D721Med (cell line): Measurements from ENCODE around the gene GRK6.

Experiments
- DNase-seq: peaks from one replicate; pipeline ENCODE4 v3.0.0; 2011; ENCODE audit warnings: low spot score; ENCODE audit not compliant: insufficient read length
- FAIRE-seq: peaks from 2 replicates; lab custom pipeline; 2011; peaks lifted over from hg19 to GRCh38; lab: Jason Lieb, UNC
- TF ChIP-seq, protein P1 (sequence below): IDR thresholded peaks from 2 replicates; pipeline ENCODE4 v1.5.1; 2012; ENCODE audit warnings: mild to moderate bottlenecking, control low read depth; ENCODE audit not compliant: insufficient read depth; ENCODE audit errors: missing control alignments

GRK6 gene

DNA sequence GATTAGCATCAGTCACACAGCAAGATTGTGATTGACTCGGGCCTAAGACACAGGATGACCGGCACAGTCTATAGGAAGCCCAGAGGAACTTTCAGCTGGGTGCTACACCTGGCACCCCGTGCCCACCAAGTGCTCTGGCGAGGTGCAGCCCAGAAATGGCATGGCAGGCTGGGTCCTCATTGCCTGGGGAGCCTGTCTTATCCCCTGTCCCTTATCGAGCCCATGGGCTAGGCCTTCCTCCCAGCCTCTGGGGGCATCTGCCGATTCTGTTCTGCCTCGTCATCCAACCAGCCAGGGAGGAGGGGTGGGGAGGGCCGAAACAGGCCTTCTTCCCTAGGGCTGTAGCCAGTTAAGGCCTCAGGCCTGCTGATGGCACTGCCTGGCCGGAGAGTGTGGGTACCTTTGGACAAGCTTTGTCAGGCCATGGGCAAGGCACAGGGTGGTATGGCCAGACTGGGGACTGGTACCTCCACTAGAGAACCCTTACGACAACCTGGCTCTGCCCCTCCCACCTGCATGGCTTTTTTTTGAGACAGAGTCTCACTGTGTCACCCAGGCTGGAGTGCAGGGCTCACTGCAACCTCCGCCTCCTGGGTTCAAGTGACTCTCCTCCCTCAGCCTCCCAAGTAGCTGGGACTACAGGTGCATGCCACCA lies 1.6 kb downstream of the GRK6 start:
- DNase-seq (no peak), FAIRE-seq (no peak)
- TF ChIP-seq, protein P1, sequence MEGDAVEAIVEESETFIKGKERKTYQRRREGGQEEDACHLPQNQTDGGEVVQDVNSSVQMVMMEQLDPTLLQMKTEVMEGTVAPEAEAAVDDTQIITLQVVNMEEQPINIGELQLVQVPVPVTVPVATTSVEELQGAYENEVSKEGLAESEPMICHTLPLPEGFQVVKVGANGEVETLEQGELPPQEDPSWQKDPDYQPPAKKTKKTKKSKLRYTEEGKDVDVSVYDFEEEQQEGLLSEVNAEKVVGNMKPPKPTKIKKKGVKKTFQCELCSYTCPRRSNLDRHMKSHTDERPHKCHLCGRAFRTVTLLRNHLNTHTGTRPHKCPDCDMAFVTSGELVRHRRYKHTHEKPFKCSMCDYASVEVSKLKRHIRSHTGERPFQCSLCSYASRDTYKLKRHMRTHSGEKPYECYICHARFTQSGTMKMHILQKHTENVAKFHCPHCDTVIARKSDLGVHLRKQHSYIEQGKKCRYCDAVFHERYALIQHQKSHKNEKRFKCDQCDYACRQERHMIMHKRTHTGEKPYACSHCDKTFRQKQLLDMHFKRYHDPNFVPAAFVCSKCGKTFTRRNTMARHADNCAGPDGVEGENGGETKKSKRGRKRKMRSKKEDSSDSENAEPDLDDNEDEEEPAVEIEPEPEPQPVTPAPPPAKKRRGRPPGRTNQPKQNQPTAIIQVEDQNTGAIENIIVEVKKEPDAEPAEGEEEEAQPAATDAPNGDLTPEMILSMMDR, result no peak

- no peak for FAIRE-seq
- TF ChIP-seq, protein P1, result no peak
Observed at GRCh38 chr5:177428574-177429217, 2.2 kb downstream of the GRK6 start.

GRCh38 chr5:177429248-177430040 lies 3.0 kb downstream of the GRK6 start:
- no peak for FAIRE-seq
- TF ChIP-seq, protein P1, result no peak

More at GRCh38 chr5:177428574-177429217, 2.2 kb downstream of the GRK6 start:
- DNase-seq, result no peak

DNA sequence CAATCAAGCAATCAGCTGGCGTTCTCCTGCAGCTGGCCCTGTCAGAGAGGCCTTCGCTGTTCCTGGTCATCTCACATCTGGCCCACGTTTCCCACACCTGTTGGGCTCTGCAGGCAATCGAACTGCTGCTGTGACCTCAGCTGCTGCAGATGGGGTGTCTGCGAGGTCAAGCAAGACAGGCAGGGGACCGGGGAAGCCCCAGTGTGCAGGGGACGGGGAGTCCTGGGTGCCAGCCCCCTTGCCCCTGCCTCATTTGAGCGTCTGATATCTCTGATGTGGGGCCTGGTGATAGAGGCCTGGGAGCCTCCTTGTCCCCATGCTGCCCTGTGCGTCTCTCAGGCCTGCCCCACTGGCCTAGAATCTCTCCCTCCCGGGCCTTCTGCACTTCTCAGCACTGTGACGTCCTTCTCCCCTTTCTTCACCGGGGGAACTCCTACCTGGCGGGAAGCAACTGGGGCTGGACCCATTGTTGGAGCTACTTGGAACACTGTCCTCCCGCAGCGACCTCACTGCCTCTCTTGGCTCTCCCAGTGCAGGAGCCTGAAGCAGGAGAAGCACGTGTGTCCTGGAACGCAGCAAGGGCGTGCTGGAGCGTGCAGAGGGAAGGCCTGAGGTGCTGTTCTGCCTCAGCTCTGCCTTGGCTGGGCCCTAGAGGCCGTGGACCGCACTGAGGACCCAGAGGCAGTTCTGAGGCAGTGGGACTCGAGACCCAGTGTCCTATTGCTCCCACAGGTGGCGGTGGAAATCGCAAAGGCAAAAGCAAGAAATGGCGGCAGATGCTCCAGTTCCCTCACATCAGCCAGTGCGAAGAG lies 3.9 kb downstream of the GRK6 start:
- FAIRE-seq (no peak), DNase-seq (no peak)
- TF ChIP-seq, protein P1, result no peak

More at GRCh38 chr5:177429248-177430040, 3.0 kb downstream of the GRK6 start:
- no peak for DNase-seq

DNA sequence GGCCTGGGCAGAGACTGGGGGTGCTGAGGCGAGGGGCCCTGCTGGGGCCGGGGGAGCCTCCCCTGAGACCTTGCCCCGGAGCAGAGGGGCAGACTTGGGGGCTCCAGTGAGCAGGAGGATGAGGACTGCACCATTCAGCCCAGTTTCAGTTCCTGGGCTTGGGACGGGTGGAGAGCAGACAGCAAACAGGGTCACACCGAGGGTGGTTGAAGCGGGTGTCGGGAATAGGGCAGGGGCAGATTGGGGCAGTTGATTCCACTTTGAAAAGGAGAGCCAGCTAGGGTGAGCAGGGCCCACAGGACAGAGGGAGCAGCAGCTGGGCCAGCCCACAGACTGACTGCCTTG lies 4.5 kb downstream of the GRK6 start:
- no peak for FAIRE-seq
- TF ChIP-seq, protein P1, result no peak
- no peak for DNase-seq

- TF ChIP-seq, protein P1, result no peak
- DNase-seq, result no peak
- no peak for FAIRE-seq
Observed at GRCh38 chr5:177431317-177432142, 5.1 kb downstream of the GRK6 start.
